ENCODE data around the gene MAP3K6. TPM values are rescaled to one million over a fixed set of nuclear protein-coding genes. Genes with fewer than 3 reads are reported as not detected.
"Not testable (repeated sequence)": the region's sequence is repeated elsewhere in the genome, so short reads cannot be mapped to it uniquely, and the experiment has no call there.

Gene MAP3K6
- total RNA-seq (12.4 TPM), polyA plus RNA-seq (ENCODE audit: insufficient read depth in 1 of 8, insufficient read length in 8 of 8, low replicate concordance in 1 of 8) (10 to 100 TPM in 7 of 8 donors, 1 to 10 TPM in 1; 10.0 to 13.6 (median 12.5) TPM)
- long read RNA-seq, donor 1 = 0 reads
- long read RNA-seq, donor 2 = 0 reads
- long read RNA-seq, donor 3, partial matches to known transcripts = 0 of 2 reads
- long read RNA-seq, donor 3, other reads (novel, unspliced or antisense) = 0 of 2 reads
- long read RNA-seq, donor 4 = 0 reads
- long read RNA-seq, donor 5, full-length matches to known transcripts = 1 of 1 reads
- long read RNA-seq, donor 5, partial matches to known transcripts = 0 of 1 reads
- long read RNA-seq, donor 5, other reads (novel, unspliced or antisense) = 0 of 1 reads
- long read RNA-seq, donor 6, partial matches to known transcripts = 0 of 1 reads
- long read RNA-seq, donor 6, other reads (novel, unspliced or antisense) = 0 of 1 reads
- long read RNA-seq, donor 7, partial matches to known transcripts = 0 of 1 reads
- long read RNA-seq, donor 7, other reads (novel, unspliced or antisense) = 0 of 1 reads
- long read RNA-seq, donor 8 = 0 reads
- long read RNA-seq, donor 9 = 0 reads
- long read RNA-seq, donor 10 = 0 reads
- long read RNA-seq, donor 11, partial matches to known transcripts = 0 of 1 reads
- long read RNA-seq, donor 11, other reads (novel, unspliced or antisense) = 0 of 1 reads

- H3K36me3 ChIP-seq (ENCODE audit: control insufficient read depth, insufficient read depth, low read length) = peaks cover 24% of the 10 kb centered on the region
- H3K4me3 ChIP-seq (ENCODE audit: low read length) = peak within 1 kb of the TSS; percentile 67
- H3K27ac ChIP-seq (ENCODE audit: low read length) = peak within 1 kb of the TSS; percentile 99
- WGBS (ENCODE audit: insufficient coverage) = under 1% methylated on average over 66 of the region's 67 CpGs
- H3K4me1 ChIP-seq (ENCODE audit: control insufficient read depth, insufficient read depth, low read length) = peaks cover 25% of the 10 kb centered on the region
- peak; percentile 87 for DNase-seq
- no peaks in the 10 kb centered on the region for H3K9me3 ChIP-seq (replicated peaks; ENCODE audit: control insufficient read depth, low read depth, low read length)
- no peaks in the 10 kb centered on the region for H3K27me3 ChIP-seq (ENCODE audit: control insufficient read depth, insufficient read depth, low read length)
These were observed at the start of gene MAP3K6 for GRCh38 chr1:27366411-27367159. Gene MAP3K6, minus strand, starts transcription at chr1:27366961. Its CDS starts 364 bp downstream, at chr1:27366597.

GRCh38 chr1:27414091-27414490, 47.3 kb upstream of the MAP3K6 start:
- WGBS (ENCODE audit: insufficient coverage) = no CpG with 5 or more reads among the region's 1 CpG
- Histone ChIP-seq H3K9me3 (replicated peaks; ENCODE audit: control insufficient read depth, low read depth, low read length) (no peaks in the 10 kb centered on the region), H3K27me3 (ENCODE audit: control insufficient read depth, insufficient read depth, low read length) (no peaks in the 10 kb centered on the region), H3K4me3 (ENCODE audit: low read length) (no peak overlapping the region), H3K27ac (ENCODE audit: low read length) (no peak overlapping the region), H3K4me1 (ENCODE audit: control insufficient read depth, insufficient read depth, low read length) (peaks cover 41% of the 10 kb centered on the region), H3K36me3 (ENCODE audit: control insufficient read depth, insufficient read depth, low read length) (peaks cover 87% of the 10 kb centered on the region)
- DNase-seq = no peak

- no peaks in the 10 kb centered on the region for H3K9me3 ChIP-seq (replicated peaks; ENCODE audit: control insufficient read depth, low read depth, low read length)
- H3K27ac ChIP-seq (ENCODE audit: low read length) = no peak overlapping the region
- H3K4me3 ChIP-seq (ENCODE audit: low read length) = no peak overlapping the region
- H3K27me3 ChIP-seq (ENCODE audit: control insufficient read depth, insufficient read depth, low read length) = no peaks in the 10 kb centered on the region
- H3K36me3 ChIP-seq (ENCODE audit: control insufficient read depth, insufficient read depth, low read length) = peaks cover 91% of the 10 kb centered on the region
- DNase-seq = no peak
- peaks cover 31% of the 10 kb centered on the region for H3K4me1 ChIP-seq (ENCODE audit: control insufficient read depth, insufficient read depth, low read length)
- 85% methylated on average over 2 of the region's 4 CpGs for WGBS (ENCODE audit: insufficient coverage)
These were observed 46.2 kb upstream of the MAP3K6 start for GRCh38 chr1:27413004-27413403.

GRCh38 chr1:27412502-27412901, 45.7 kb upstream of the MAP3K6 start:
- no peak overlapping the region for H3K27ac ChIP-seq (ENCODE audit: low read length)
- no peak for DNase-seq
- WGBS (ENCODE audit: insufficient coverage) = 100% methylated on average over 1 of the region's 4 CpGs
- peaks cover 93% of the 10 kb centered on the region for H3K36me3 ChIP-seq (ENCODE audit: control insufficient read depth, insufficient read depth, low read length)
- H3K9me3 ChIP-seq (replicated peaks; ENCODE audit: control insufficient read depth, low read depth, low read length) = no peaks in the 10 kb centered on the region
- peaks cover 26% of the 10 kb centered on the region for H3K4me1 ChIP-seq (ENCODE audit: control insufficient read depth, insufficient read depth, low read length)
- no peak overlapping the region for H3K4me3 ChIP-seq (ENCODE audit: low read length)
- no peaks in the 10 kb centered on the region for H3K27me3 ChIP-seq (ENCODE audit: control insufficient read depth, insufficient read depth, low read length)

GRCh38 chr1:27410709-27411108, 43.9 kb upstream of the MAP3K6 start:
- H3K36me3 ChIP-seq (ENCODE audit: control insufficient read depth, insufficient read depth, low read length) = peaks cover 86% of the 10 kb centered on the region
- DNase-seq = no peak
- H3K9me3 ChIP-seq (replicated peaks; ENCODE audit: control insufficient read depth, low read depth, low read length) = no peaks in the 10 kb centered on the region
- H3K4me3 ChIP-seq (ENCODE audit: low read length) = no peak overlapping the region
- WGBS (ENCODE audit: insufficient coverage) = 50% methylated on average over 1 of the region's 2 CpGs
- no peaks in the 10 kb centered on the region for H3K27me3 ChIP-seq (ENCODE audit: control insufficient read depth, insufficient read depth, low read length)
- H3K27ac ChIP-seq (ENCODE audit: low read length) = no peak overlapping the region
- H3K4me1 ChIP-seq (ENCODE audit: control insufficient read depth, insufficient read depth, low read length) = peaks cover 25% of the 10 kb centered on the region

- H3K4me3 ChIP-seq (ENCODE audit: low read length) = no peak overlapping the region
- H3K4me1 ChIP-seq (ENCODE audit: control insufficient read depth, insufficient read depth, low read length) = peaks cover 28% of the 10 kb centered on the region
- H3K36me3 ChIP-seq (ENCODE audit: control insufficient read depth, insufficient read depth, low read length) = peaks cover 78% of the 10 kb centered on the region
- 93% methylated on average over 9 of the region's 11 CpGs for WGBS (ENCODE audit: insufficient coverage)
- H3K27me3 ChIP-seq (ENCODE audit: control insufficient read depth, insufficient read depth, low read length) = no peaks in the 10 kb centered on the region
- no peak for DNase-seq
- no peaks in the 10 kb centered on the region for H3K9me3 ChIP-seq (replicated peaks; ENCODE audit: control insufficient read depth, low read depth, low read length)
- H3K27ac ChIP-seq (ENCODE audit: low read length) = no peak overlapping the region
These were observed 42.9 kb upstream of the MAP3K6 start for GRCh38 chr1:27409669-27410068.

GRCh38 chr1:27408151-27408550, 41.4 kb upstream of the MAP3K6 start:
- no peaks in the 10 kb centered on the region for H3K27me3 ChIP-seq (ENCODE audit: control insufficient read depth, insufficient read depth, low read length)
- H3K4me3 ChIP-seq (ENCODE audit: low read length) = no peak overlapping the region
- 95% methylated on average over 9 of the region's 9 CpGs for WGBS (ENCODE audit: insufficient coverage)
- peaks cover 65% of the 10 kb centered on the region for H3K36me3 ChIP-seq (ENCODE audit: control insufficient read depth, insufficient read depth, low read length)
- no peak for DNase-seq
- H3K9me3 ChIP-seq (replicated peaks; ENCODE audit: control insufficient read depth, low read depth, low read length) = no peaks in the 10 kb centered on the region
- H3K27ac ChIP-seq (ENCODE audit: low read length) = peak overlapping the region; percentile 42
- H3K4me1 ChIP-seq (ENCODE audit: control insufficient read depth, insufficient read depth, low read length) = peaks cover 42% of the 10 kb centered on the region

- WGBS (ENCODE audit: insufficient coverage) = 100% methylated on average over 1 of the region's 2 CpGs
- Histone ChIP-seq H3K4me1 (ENCODE audit: control insufficient read depth, insufficient read depth, low read length) (peaks cover 54% of the 10 kb centered on the region), H3K27ac (ENCODE audit: low read length) (peak overlapping the region; percentile 80), H3K36me3 (ENCODE audit: control insufficient read depth, insufficient read depth, low read length) (peaks cover 54% of the 10 kb centered on the region)
- not testable (repeated sequence) for H3K27me3 ChIP-seq (ENCODE audit: control insufficient read depth, insufficient read depth, low read length); H3K4me3 ChIP-seq (ENCODE audit: low read length); H3K9me3 ChIP-seq (replicated peaks; ENCODE audit: control insufficient read depth, low read depth, low read length); DNase-seq
These were observed 40.0 kb upstream of the MAP3K6 start for GRCh38 chr1:27406791-27407190.

- Histone ChIP-seq H3K4me1 (ENCODE audit: control insufficient read depth, insufficient read depth, low read length) (peaks cover 59% of the 10 kb centered on the region), H3K27ac (ENCODE audit: low read length) (peak overlapping the region; percentile 80), H3K9me3 (replicated peaks; ENCODE audit: control insufficient read depth, low read depth, low read length) (no peaks in the 10 kb centered on the region), H3K27me3 (ENCODE audit: control insufficient read depth, insufficient read depth, low read length) (no peaks in the 10 kb centered on the region), H3K4me3 (ENCODE audit: low read length) (no peak overlapping the region), H3K36me3 (ENCODE audit: control insufficient read depth, insufficient read depth, low read length) (peaks cover 51% of the 10 kb centered on the region)
- 30% methylated on average over 2 of the region's 4 CpGs for WGBS (ENCODE audit: insufficient coverage)
- DNase-seq = no peak
These were observed 39.6 kb upstream of the MAP3K6 start for GRCh38 chr1:27406362-27406680.

All from muscle of leg (tissue), 16 donors.